DOHH2 (cell line): Measurements from ENCODE around the gene METTL26.
A peak's percentile ranks its signal among the peaks of the same experiment; 100 is the strongest.

Source experiments
- H3F3A ChIP-seq: fragments of 200-600 bp; sonication (generic), shearing (Covaris generic); 2 replicates; pipeline ENCODE4 v1.6.0; 2016; ENCODE audit warnings: antibody characterized with exemption, mild to moderate bottlenecking; ENCODE audit not compliant: control insufficient read depth, insufficient read depth
- H3K27ac ChIP-seq: fragments of 200-600 bp; sonication (generic); 2 replicates; pipeline ENCODE4 v1.5.1; 2014; ENCODE audit warnings: low read depth, mild to moderate bottlenecking, low read length, moderate library complexity
- H3K27me3 ChIP-seq: fragments of 200-600 bp; sonication (generic); 2 replicates; pipeline ENCODE4 v1.6.1; 2014; ENCODE audit warnings: mild to moderate bottlenecking, low read length, mixed read lengths; ENCODE audit not compliant: control insufficient read depth
- H3K36me3 ChIP-seq: fragments of 200-600 bp; sonication (generic); 2 replicates; pipeline ENCODE4 v1.6.1; 2014; ENCODE audit warnings: mild to moderate bottlenecking, low read length, moderate library complexity, mixed read lengths; ENCODE audit not compliant: control insufficient read depth
- H3K4me1 ChIP-seq: fragments of 200-600 bp; sonication (generic); 2 replicates; pipeline ENCODE4 v1.6.1; 2014; ENCODE audit warnings: mild to moderate bottlenecking, low read length, mixed read lengths; ENCODE audit not compliant: control insufficient read depth
- H3K4me2 ChIP-seq: fragments of 200-600 bp; sonication (generic); 2 replicates; pipeline ENCODE4 v1.6.0; 2014; ENCODE audit warnings: mild to moderate bottlenecking, low read length, moderate library complexity
- H3K4me3 ChIP-seq: fragments of 200-600 bp; sonication (generic); 2 replicates; pipeline ENCODE4 v1.5.1; 2014; ENCODE audit warnings: mild to moderate bottlenecking, low read length, mixed read lengths
- H3K79me2 ChIP-seq: fragments of 200-600 bp; sonication (generic); 2 replicates; pipeline ENCODE4 v1.6.1; 2014; ENCODE audit warnings: mild to moderate bottlenecking, low read length, mixed read lengths; ENCODE audit not compliant: control insufficient read depth
- H3K9me2 ChIP-seq: fragments of 200-600 bp; sonication (generic); replicated peaks from 2 replicates; pipeline ENCODE4 v1.6.1; 2014; ENCODE audit warnings: mild to moderate bottlenecking, low read length, mixed read lengths; ENCODE audit not compliant: control insufficient read depth
- H3K9me3 ChIP-seq: fragments of 200-600 bp; sonication (generic); 2 replicates; pipeline ENCODE4 v1.6.1; 2014; ENCODE audit warnings: antibody characterized with exemption, low read length, mixed read lengths; ENCODE audit not compliant: control insufficient read depth, insufficient read depth
- H4K20me1 ChIP-seq: fragments of 200-600 bp; sonication (generic); 2 replicates; pipeline ENCODE4 v1.6.0; 2014; ENCODE audit warnings: low read depth, mild to moderate bottlenecking, antibody characterized with exemption, low read length, moderate library complexity; ENCODE audit not compliant: control insufficient read depth, insufficient read depth
- CTCF ChIP-seq: fragments of 200-600 bp; sonication (generic); IDR thresholded peaks from one replicate; pipeline ENCODE4 v1.5.1; 2014; ENCODE audit warnings: antibody characterized with exemption, mild to moderate bottlenecking, low read depth, low read length; ENCODE audit not compliant: poor library complexity, severe bottlenecking
- EZH2phosphoT487 ChIP-seq: fragments of 200-600 bp; sonication (generic); IDR thresholded peaks from 2 replicates; pipeline ENCODE4 v1.6.1; 2017; ENCODE audit warnings: borderline replicate concordance, mild to moderate bottlenecking, antibody characterized with exemption, low read length, moderate library complexity, mixed read lengths

The METTL26 gene

GRCh38 chr16:646679-647172 lies 10.6 kb upstream of the METTL26 start:
- Histone ChIP-seq H3K4me1 (peaks cover 44% of the 10 kb centered on the region), H3K4me2 (peak overlapping the region; percentile 99; the same call in 1 of the 2 replicates), H3K9me2 (no peaks in the 10 kb centered on the region), H3K27ac (no peak overlapping the region), H3K79me2 (peaks cover 86% of the 10 kb centered on the region), H3K36me3 (peaks cover 50% of the 10 kb centered on the region), H3K9me3 (no peaks in the 10 kb centered on the region), H3K27me3 (no peaks in the 10 kb centered on the region), H3K4me3 (no peak overlapping the region), H4K20me1 (no peaks in the 10 kb centered on the region), H3F3A (peaks cover 7% of the 10 kb centered on the region)
- TF ChIP-seq CTCF (no peak), EZH2phosphoT487 (no peak)

- H3K27ac ChIP-seq, result no peak overlapping the region
- no peaks in the 10 kb centered on the region for H4K20me1 ChIP-seq
- H3K79me2 ChIP-seq, result peaks cover 91% of the 10 kb centered on the region
- peaks cover 45% of the 10 kb centered on the region for H3K4me1 ChIP-seq
- no peaks in the 10 kb centered on the region for H3K9me2 ChIP-seq
- no peaks in the 10 kb centered on the region for H3K27me3 ChIP-seq
- no peaks in the 10 kb centered on the region for H3K9me3 ChIP-seq
- peaks cover 46% of the 10 kb centered on the region for H3K36me3 ChIP-seq
- peaks cover 7% of the 10 kb centered on the region for H3F3A ChIP-seq
- H3K4me2 ChIP-seq, result no peak overlapping the region; the same call in 1 of the 2 replicates
- no peak overlapping the region for H3K4me3 ChIP-seq
- TF ChIP-seq CTCF (no peak), EZH2phosphoT487 (no peak)
These were observed 10.0 kb upstream of the METTL26 start for GRCh38 chr16:645852-646678.

- H3K27ac ChIP-seq, result no peak overlapping the region
- H3K27me3 ChIP-seq, result no peaks in the 10 kb centered on the region
- H3K9me3 ChIP-seq, result no peaks in the 10 kb centered on the region
- no peak overlapping the region for H3K4me3 ChIP-seq
- TF ChIP-seq EZH2phosphoT487, result no peak
- TF ChIP-seq CTCF, result no peak
- H3K9me2 ChIP-seq, result no peaks in the 10 kb centered on the region
- peaks cover 85% of the 10 kb centered on the region for H3K79me2 ChIP-seq
- H3K4me1 ChIP-seq, result peaks cover 47% of the 10 kb centered on the region
- no peaks in the 10 kb centered on the region for H4K20me1 ChIP-seq
- peaks cover 36% of the 10 kb centered on the region for H3K36me3 ChIP-seq
- H3K4me2 ChIP-seq, result no peak overlapping the region
- peaks cover 13% of the 10 kb centered on the region for H3F3A ChIP-seq
These were observed 8.5 kb upstream of the METTL26 start for GRCh38 chr16:644556-644955.
